ENCODE data around the gene OPN5. TPM values are rescaled to one million over a fixed set of nuclear protein-coding genes. Genes with fewer than 3 reads are reported as not detected.

Gene OPN5
- 0.19 and 1.1 TPM in 2 replicates for total RNA-seq

GRCh38 chr6:47781732-47782131 lies at the start of gene OPN5:
OPN5 (plus strand) TSS chr6:47782032; CDS start chr6:47782067, 35 bp downstream.

Other genes starting within 250 kb of the OPN5 start
- gene ADGRF4, start 83.5 kb upstream of the OPN5 start, total RNA-seq = under 0.01 and 0.13 TPM in 2 replicates